HG02571 (cell line): Measurements from ENCODE around the gene CIAO2B.
"Not testable (repeated sequence)": the region's sequence is repeated elsewhere in the genome, so short reads cannot be mapped to it uniquely, and the experiment has no call there.

Experiments
- ATAC-seq: cut with Tn5 transposase; IDR thresholded peaks from one replicate; pipeline ENCODE4 v1.9.1; 2021; ENCODE audit warnings: mild to moderate bottlenecking, moderate library complexity; ENCODE audit not compliant: unreplicated experiment

The CIAO2B gene

GRCh38 chr16:66939366-66939765, 5.2 kb upstream of the CIAO2B start:
- no peak for ATAC-seq

- ATAC-seq = no peak
Observed at GRCh38 chr16:66937725-66938337, 3.6 kb upstream of the CIAO2B start.

- ATAC-seq = no peak
Observed at GRCh38 chr16:66936889-66937554, 2.8 kb upstream of the CIAO2B start.

- ATAC-seq = no peak
Observed at GRCh38 chr16:66936462-66936861, 2.3 kb upstream of the CIAO2B start.

GRCh38 chr16:66935314-66936011, 1.3 kb upstream of the CIAO2B start, which contains the start of gene CES2:
CES2 (plus strand) TSS chr16:66935516; CDS start chr16:66935636, 120 bp downstream.
- ATAC-seq = no peak

- not testable (repeated sequence) for ATAC-seq
Observed at GRCh38 chr16:66934839-66935313, 674 bp upstream of the CIAO2B start.

GRCh38 chr16:66933776-66934137, 445 bp downstream of the CIAO2B start:
- no peak for ATAC-seq

- ATAC-seq = no peak
Observed at GRCh38 chr16:66932076-66932475, 2.1 kb downstream of the CIAO2B start.

- no peak for ATAC-seq
Observed at GRCh38 chr16:66931665-66932064, 2.5 kb downstream of the CIAO2B start.

- ATAC-seq = no peak
Observed at GRCh38 chr16:66930189-66930588, 4.0 kb downstream of the CIAO2B start.

GRCh38 chr16:66928702-66929388, 5.4 kb downstream of the CIAO2B start:
- no peak for ATAC-seq

- ATAC-seq = no peak
Observed at GRCh38 chr16:66927918-66928649, 6.1 kb downstream of the CIAO2B start.

GRCh38 chr16:66926961-66927436, 7.2 kb downstream of the CIAO2B start:
- no peak for ATAC-seq

GRCh38 chr16:66926171-66926947, 7.8 kb downstream of the CIAO2B start:
- ATAC-seq = no peak

- ATAC-seq = no peak
Observed at GRCh38 chr16:66925322-66925840, 8.8 kb downstream of the CIAO2B start, which contains the start of gene RRAD. RRAD (minus strand) TSS chr16:66925535; CDS start chr16:66925179, 356 bp downstream.

GRCh38 chr16:66924527-66925321, 9.5 kb downstream of the CIAO2B start:
- ATAC-seq = no peak

- no peak for ATAC-seq
Observed at GRCh38 chr16:66923866-66924265, 10.3 kb downstream of the CIAO2B start.

GRCh38 chr16:66923247-66923731, 10.9 kb downstream of the CIAO2B start:
- ATAC-seq = no peak
